GM10847 (cell line): Measurements from ENCODE around the gene SLC2A1.

Source experiments
- POLR2A ChIP-seq: IDR thresholded peaks from 2 replicates; pipeline ENCODE4 v1.6.1; 2011; ENCODE audit not compliant: insufficient read length; ENCODE audit errors: extremely low read depth

SLC2A1 gene

DNA sequence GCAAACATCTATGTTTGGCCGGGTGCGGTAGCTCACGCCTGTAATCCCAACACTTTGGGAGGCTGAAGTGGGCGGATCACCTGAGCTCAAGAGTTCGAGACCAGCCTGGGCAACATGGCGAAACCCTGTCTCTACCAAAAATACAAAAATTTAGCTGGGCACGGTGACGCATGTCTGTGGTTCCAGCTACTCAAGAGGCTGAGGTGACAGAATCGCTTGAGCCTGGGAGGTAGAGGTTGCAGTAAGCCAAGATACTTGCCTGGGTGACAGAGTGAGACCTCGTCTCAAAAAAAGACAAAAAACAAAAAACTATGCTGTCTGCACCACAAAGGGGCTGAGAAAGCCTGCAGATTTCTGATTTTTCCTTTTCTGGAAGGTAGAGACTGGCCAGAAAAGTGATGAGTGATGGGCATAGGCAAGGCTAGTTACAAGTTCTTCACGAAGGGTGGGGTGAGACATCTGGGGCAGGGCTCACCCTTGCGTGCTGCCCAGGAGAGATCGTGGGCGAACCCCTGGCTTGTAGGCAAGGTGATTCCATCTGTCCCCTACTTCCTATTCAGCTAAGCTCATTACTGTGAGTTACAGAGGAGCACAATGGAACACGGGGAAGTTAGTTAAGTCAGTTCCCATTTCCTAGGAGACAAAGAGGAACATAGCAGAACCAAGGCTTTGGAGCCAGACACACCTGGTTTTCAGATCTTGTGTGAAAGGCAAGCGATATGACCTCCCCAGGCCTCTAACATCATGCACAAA lies 3.2 kb downstream of the SLC2A1 start:
- no peak for TF ChIP-seq POLR2A

DNA sequence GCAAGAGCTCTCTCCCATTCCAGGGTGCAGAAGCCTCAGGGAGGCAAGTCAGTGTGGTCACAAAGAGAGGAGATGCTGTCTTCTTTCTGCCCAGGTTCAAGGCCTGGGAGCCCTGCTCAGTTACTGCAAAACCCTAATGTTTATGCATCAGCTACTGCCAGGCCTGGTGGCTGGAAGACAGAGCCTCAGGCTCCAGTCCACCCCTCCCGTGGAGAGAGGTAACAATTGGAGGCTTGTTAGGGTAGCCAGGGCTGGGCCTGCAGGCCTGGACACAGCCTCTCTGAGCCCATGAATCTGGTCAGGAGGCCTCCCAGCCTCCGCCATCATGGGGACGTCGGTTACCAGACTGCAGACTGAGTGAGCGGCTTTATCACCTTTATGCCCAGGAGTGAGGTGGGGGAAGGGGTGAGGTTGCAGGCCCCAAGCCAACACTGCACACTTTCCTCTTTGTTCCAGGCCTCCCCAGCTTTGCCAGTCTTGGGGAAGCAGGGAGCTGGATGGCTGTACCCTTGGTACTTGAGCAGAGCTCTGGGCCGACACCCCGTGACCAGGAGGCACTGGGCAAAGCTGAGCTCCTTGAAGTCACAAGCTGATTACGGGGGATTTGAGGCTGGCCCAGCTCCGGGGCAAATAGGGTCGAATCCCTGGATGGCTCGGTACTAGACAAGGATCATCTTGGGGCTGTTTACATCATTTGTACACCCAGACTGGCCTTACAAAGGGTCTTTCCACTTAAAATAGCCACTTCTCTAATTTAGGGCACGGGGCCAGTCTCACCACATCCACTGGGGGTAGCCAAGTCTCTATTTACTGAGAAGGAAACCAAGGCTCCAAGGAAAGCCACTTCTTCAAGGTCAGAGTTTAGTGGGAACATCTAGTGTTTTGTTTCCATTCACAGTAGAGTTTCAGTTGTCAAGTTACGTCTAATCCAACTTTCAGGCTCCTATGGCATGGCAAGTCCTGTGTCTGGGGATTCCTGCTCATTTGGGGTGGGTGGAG lies 5.2 kb downstream of the SLC2A1 start:
- no peak for TF ChIP-seq POLR2A

GRCh38 chr1:42952303-42953001 lies 6.2 kb downstream of the SLC2A1 start:
- TF ChIP-seq POLR2A = no peak

GRCh38 chr1:42951588-42951987 lies 7.1 kb downstream of the SLC2A1 start:
- no peak for TF ChIP-seq POLR2A

DNA sequence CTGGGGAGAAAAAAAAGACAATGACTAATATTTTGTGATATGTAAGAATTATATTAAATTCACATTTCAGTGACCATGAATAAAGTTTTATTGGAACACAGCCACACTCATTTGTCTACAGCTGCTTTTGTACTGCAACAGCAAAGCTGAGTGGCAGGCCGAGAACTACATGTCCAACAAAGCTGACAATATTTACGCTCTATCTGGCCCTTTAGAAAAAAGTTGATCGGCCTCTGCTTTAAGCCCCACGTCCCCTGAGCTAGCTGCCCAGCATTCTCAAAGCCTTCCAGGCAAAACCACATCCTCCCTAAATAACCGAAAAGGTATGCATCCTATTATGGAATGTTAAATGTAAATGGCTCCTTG lies 8.6 kb downstream of the SLC2A1 start:
- no peak for TF ChIP-seq POLR2A

- TF ChIP-seq POLR2A = no peak
Observed at GRCh38 chr1:42949312-42950115, 9.2 kb downstream of the SLC2A1 start.

GRCh38 chr1:42947965-42948732 lies 10.5 kb downstream of the SLC2A1 start:
- no peak for TF ChIP-seq POLR2A

GRCh38 chr1:42947117-42947516 lies 11.6 kb downstream of the SLC2A1 start:
- TF ChIP-seq POLR2A = no peak

DNA sequence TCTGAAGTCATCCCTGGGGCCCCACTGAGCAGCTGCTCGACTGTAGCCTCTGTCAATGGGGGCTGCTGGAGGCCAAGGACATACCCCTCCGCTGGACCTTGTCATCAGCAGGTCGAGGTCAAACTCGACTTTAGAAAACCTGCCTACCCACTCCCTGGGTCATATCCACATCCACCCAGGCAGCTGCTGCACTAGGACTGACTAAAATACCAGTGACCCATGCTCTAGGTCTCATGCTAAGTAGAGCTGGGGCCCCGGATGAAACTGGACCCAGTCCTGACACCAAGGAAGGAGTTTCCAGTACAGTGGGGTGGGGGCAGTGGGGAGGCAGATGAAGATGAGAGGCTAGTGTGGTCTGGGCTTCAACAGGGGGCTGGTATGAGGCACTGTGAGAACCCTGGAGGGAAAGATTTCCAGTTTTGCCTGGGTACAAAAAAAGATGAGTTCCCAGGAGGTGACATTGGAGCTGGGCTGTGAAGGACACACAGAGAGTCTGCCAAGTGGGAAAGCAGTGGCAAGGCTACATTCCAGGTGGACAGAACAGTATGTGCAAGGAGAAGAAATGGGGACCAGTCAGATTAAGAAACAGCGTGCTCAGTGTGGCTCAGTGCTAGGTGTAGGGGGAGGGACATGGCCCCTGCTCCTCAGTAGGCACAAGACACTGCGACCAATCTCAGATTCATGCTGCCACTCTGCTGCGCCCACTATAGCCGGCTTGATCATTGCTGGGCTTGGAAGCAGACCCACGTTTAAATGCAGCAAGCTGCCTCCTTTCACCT lies 12.4 kb downstream of the SLC2A1 start:
- TF ChIP-seq POLR2A = no peak

- no peak for TF ChIP-seq POLR2A
Observed at GRCh38 chr1:42945164-42945563, 13.5 kb downstream of the SLC2A1 start.

DNA sequence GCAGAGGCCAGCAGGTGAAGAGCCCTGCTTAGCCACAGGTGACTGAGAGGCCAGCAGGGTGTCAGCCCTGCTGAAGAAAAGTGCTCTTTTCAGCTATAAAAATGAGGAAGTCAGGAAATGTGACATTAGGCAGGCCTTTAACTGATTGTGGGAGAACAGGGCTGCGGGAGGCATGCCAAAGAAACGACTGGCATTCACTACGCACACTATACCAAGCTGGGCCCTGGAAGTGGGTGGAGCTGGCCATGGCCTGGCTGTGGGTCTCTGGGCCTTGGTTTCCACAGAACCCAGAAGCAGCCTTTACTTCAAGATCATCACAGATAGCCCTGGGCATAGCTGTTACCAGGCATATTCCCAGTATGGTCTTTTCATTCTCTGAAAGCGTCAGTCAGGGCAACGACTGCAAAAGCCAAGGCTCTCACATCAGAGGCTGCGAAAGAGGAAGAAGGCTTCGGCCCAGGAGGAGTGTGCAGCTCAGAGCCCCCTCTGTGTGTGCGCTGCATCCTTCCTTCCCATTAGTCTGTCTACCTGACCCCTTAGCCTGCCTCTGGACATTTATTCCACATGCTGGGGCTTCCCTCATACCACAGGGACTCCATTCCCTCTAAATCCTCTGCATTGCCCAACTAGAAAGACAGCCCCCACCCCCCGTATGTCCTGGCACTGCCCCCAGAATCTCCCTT lies 14.3 kb downstream of the SLC2A1 start:
- TF ChIP-seq POLR2A = no peak

DNA sequence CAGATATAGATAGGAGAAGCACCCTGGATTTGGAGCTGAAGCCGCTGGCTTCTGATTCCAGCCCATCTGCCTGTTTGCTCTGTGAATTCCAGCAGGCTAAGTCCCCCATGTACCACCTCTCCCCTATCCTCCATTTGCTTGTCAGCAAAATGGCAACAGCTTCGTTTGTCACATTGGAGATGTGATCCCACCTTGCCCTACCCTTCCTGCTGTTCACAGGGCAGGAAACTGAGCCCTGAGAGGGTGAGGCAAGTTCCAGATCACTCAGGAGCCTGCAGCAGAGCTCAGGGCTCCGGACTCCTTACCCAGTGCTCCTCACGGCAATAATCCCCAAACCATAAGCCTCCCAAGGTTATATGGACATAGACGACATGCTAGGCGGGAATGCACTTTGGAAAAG lies 14.9 kb downstream of the SLC2A1 start:
- no peak for TF ChIP-seq POLR2A

- TF ChIP-seq POLR2A = no peak
Observed at GRCh38 chr1:42943166-42943565, 15.5 kb downstream of the SLC2A1 start.
